ENCODE results near the gene SCN5A.
A peak's percentile ranks its signal among the peaks of the same experiment; 100 is the strongest.

SCN5A gene

GRCh38 chr3:38647217-38647970, 2.1 kb downstream of the SCN5A start:
- no peak for DNase-seq

GRCh38 chr3:38646630-38647029, 2.9 kb downstream of the SCN5A start:
- no peak for DNase-seq

GRCh38 chr3:38646062-38646461, 3.4 kb downstream of the SCN5A start:
- no peak for DNase-seq

GRCh38 chr3:38645601-38646000, 3.9 kb downstream of the SCN5A start:
- DNase-seq, result no peak

GRCh38 chr3:38645076-38645475, 4.4 kb downstream of the SCN5A start:
- no peak for DNase-seq

GRCh38 chr3:38644662-38645053, 4.8 kb downstream of the SCN5A start:
- no peak for DNase-seq

GRCh38 chr3:38644016-38644661, 5.3 kb downstream of the SCN5A start:
- no peak for DNase-seq

GRCh38 chr3:38643592-38643991, 5.9 kb downstream of the SCN5A start:
- DNase-seq, result no peak

- DNase-seq, result no peak
Measured at GRCh38 chr3:38643090-38643489, 6.4 kb downstream of the SCN5A start.

- DNase-seq, result no peak
Measured at GRCh38 chr3:38641461-38642110, 7.9 kb downstream of the SCN5A start.

GRCh38 chr3:38640661-38641452, 8.6 kb downstream of the SCN5A start:
- peak; percentile 22 for DNase-seq

GRCh38 chr3:38638354-38638753, 11.1 kb downstream of the SCN5A start:
- DNase-seq, result no peak

- no peak for DNase-seq
Measured at GRCh38 chr3:38637906-38638305, 11.6 kb downstream of the SCN5A start.

- DNase-seq, result no peak
Measured at GRCh38 chr3:38636881-38637280, 12.6 kb downstream of the SCN5A start.

GRCh38 chr3:38636464-38636863, 13.0 kb downstream of the SCN5A start:
- no peak for DNase-seq

GRCh38 chr3:38634111-38634510, 15.4 kb downstream of the SCN5A start:
- no peak for DNase-seq

- DNase-seq, result no peak
Measured at GRCh38 chr3:38632989-38633388, 16.5 kb downstream of the SCN5A start.

GRCh38 chr3:38630606-38631005, 18.9 kb downstream of the SCN5A start:
- DNase-seq, result no peak

- no peak for DNase-seq
Measured at GRCh38 chr3:38630070-38630469, 19.4 kb downstream of the SCN5A start.

GRCh38 chr3:38628835-38629234, 20.7 kb downstream of the SCN5A start:
- no peak for DNase-seq

- DNase-seq, result no peak
Measured at GRCh38 chr3:38627956-38628355, 21.5 kb downstream of the SCN5A start.

GRCh38 chr3:38626171-38626570, 23.3 kb downstream of the SCN5A start:
- DNase-seq, result no peak

- no peak for DNase-seq
Measured at GRCh38 chr3:38623539-38623938, 25.9 kb downstream of the SCN5A start.

All from NCI-H2227 treated with DMSO at 0.1 percent for 48 hours (cell line).